IPS-NIHi7 (cell line): Measurements from ENCODE around the gene TSPAN5.

Experiments
- DNase-seq: peaks from one replicate; pipeline ENCODE4 v3.0.0; 2012; ENCODE audit warnings: mixed read lengths; ENCODE audit errors: extremely low spot score

Gene TSPAN5

GRCh38 chr4:98673288-98673644 is 14.9 kb upstream of the TSPAN5 start:
- DNase-seq, result no peak

- no peak for DNase-seq
Measured at GRCh38 chr4:98672583-98673287, 14.3 kb upstream of the TSPAN5 start.

- DNase-seq, result no peak
Measured at GRCh38 chr4:98671131-98671530, 12.7 kb upstream of the TSPAN5 start.

- no peak for DNase-seq
Measured at GRCh38 chr4:98670186-98670585, 11.8 kb upstream of the TSPAN5 start.

GRCh38 chr4:98669577-98669976 is 11.2 kb upstream of the TSPAN5 start:
- DNase-seq, result no peak

- no peak for DNase-seq
Measured at GRCh38 chr4:98664959-98665358, 6.5 kb upstream of the TSPAN5 start.

- DNase-seq, result no peak
Measured at GRCh38 chr4:98663226-98664006, 5.0 kb upstream of the TSPAN5 start.

GRCh38 chr4:98662626-98663225 is 4.3 kb upstream of the TSPAN5 start:
- DNase-seq, result peak; percentile 63

- DNase-seq, result no peak
Measured at GRCh38 chr4:98662055-98662453, 3.6 kb upstream of the TSPAN5 start.

GRCh38 chr4:98661371-98662054 is 3.1 kb upstream of the TSPAN5 start:
- no peak for DNase-seq

- no peak for DNase-seq
Measured at GRCh38 chr4:98659741-98660462, 1.5 kb upstream of the TSPAN5 start.

GRCh38 chr4:98659106-98659592 is 738 bp upstream of the TSPAN5 start:
- peak; percentile 42 for DNase-seq

- DNase-seq, result peak; percentile 48
Measured at GRCh38 chr4:98657531-98658286, 702 bp downstream of the TSPAN5 start.

- DNase-seq, result no peak
Measured at GRCh38 chr4:98656886-98657285, 1.5 kb downstream of the TSPAN5 start.

GRCh38 chr4:98656443-98656842 is 2.0 kb downstream of the TSPAN5 start:
- no peak for DNase-seq

- no peak for DNase-seq
Measured at GRCh38 chr4:98653890-98654867, 4.2 kb downstream of the TSPAN5 start.

GRCh38 chr4:98652996-98653395 is 5.4 kb downstream of the TSPAN5 start:
- no peak for DNase-seq

GRCh38 chr4:98648602-98649001 is 9.8 kb downstream of the TSPAN5 start:
- no peak for DNase-seq

- DNase-seq, result no peak
Measured at GRCh38 chr4:98646422-98646821, 12.0 kb downstream of the TSPAN5 start.

- DNase-seq, result no peak
Measured at GRCh38 chr4:98645527-98645926, 12.9 kb downstream of the TSPAN5 start.
